Forelimb muscle (tissue), 1 donor: ENCODE results near the gene TBRG4. TPM values are rescaled to one million over a fixed set of nuclear protein-coding genes. Genes with fewer than 3 reads are reported as not detected.
"Not testable (repeated sequence)": the region's sequence is repeated elsewhere in the genome, so short reads cannot be mapped to it uniquely, and the experiment has no call there.

ENCODE experiments used
- DNase-seq: peaks from one replicate; pipeline ENCODE4 v3.0.0-alpha.2; 2013; ENCODE audit warnings: low read depth
- polyA plus RNA-seq: library from polyadenylated mRNA; unstranded; fragments of 120-200 nt; gene quantifications from one replicate; pipeline ENCODE4 v1.2.1, GENCODE V29; 2013; ENCODE audit not compliant: insufficient read length

The TBRG4 gene
- polyA plus RNA-seq = 41.2 TPM

- DNase-seq = peak; percentile 89
Measured at GRCh38 chr7:45111298-45112223, at the start of gene TBRG4. TSS of gene TBRG4 (minus strand) at chr7:45111697. CDS start at chr7:45109237, 2,460 bp downstream.

GRCh38 chr7:45161138-45161537, 49.6 kb upstream of the TBRG4 start:
- no peak for DNase-seq

- DNase-seq = no peak
Measured at GRCh38 chr7:45160417-45160881, 49.0 kb upstream of the TBRG4 start.

- DNase-seq = no peak
Measured at GRCh38 chr7:45159296-45159695, 47.8 kb upstream of the TBRG4 start.

- no peak for DNase-seq
Measured at GRCh38 chr7:45158471-45158870, 47.0 kb upstream of the TBRG4 start.

- no peak for DNase-seq
Measured at GRCh38 chr7:45157653-45158401, 46.3 kb upstream of the TBRG4 start, which contains the start of gene RAMP3. TSS of gene RAMP3 (plus strand) at chr7:45157791. CDS start at chr7:45157829, 38 bp downstream.

- no peak for DNase-seq
Measured at GRCh38 chr7:45157286-45157652, 45.8 kb upstream of the TBRG4 start.

GRCh38 chr7:45156516-45157272, 45.2 kb upstream of the TBRG4 start:
- no peak for DNase-seq

- DNase-seq = no peak
Measured at GRCh38 chr7:45155941-45156340, 44.4 kb upstream of the TBRG4 start.

GRCh38 chr7:45155357-45155900, 43.9 kb upstream of the TBRG4 start:
- DNase-seq = no peak

GRCh38 chr7:45153861-45154260, 42.4 kb upstream of the TBRG4 start:
- not testable (repeated sequence) for DNase-seq

GRCh38 chr7:45153233-45153632, 41.7 kb upstream of the TBRG4 start:
- no peak for DNase-seq

- DNase-seq = no peak
Measured at GRCh38 chr7:45151967-45152366, 40.5 kb upstream of the TBRG4 start.

- no peak for DNase-seq
Measured at GRCh38 chr7:45151131-45151684, 39.7 kb upstream of the TBRG4 start.

GRCh38 chr7:45150199-45150598, 38.7 kb upstream of the TBRG4 start:
- no peak for DNase-seq

- DNase-seq = no peak
Measured at GRCh38 chr7:45149606-45150005, 38.1 kb upstream of the TBRG4 start.

GRCh38 chr7:45148653-45148973, 37.1 kb upstream of the TBRG4 start:
- DNase-seq = no peak

GRCh38 chr7:45147858-45148652, 36.6 kb upstream of the TBRG4 start:
- DNase-seq = no peak

GRCh38 chr7:45146531-45147379, 35.3 kb upstream of the TBRG4 start:
- no peak for DNase-seq

GRCh38 chr7:45145881-45146280, 34.4 kb upstream of the TBRG4 start:
- no peak for DNase-seq
